ENCODE results near the gene RBM47.
A peak's percentile ranks its signal among the peaks of the same experiment; 100 is the strongest.

The RBM47 gene

DNA sequence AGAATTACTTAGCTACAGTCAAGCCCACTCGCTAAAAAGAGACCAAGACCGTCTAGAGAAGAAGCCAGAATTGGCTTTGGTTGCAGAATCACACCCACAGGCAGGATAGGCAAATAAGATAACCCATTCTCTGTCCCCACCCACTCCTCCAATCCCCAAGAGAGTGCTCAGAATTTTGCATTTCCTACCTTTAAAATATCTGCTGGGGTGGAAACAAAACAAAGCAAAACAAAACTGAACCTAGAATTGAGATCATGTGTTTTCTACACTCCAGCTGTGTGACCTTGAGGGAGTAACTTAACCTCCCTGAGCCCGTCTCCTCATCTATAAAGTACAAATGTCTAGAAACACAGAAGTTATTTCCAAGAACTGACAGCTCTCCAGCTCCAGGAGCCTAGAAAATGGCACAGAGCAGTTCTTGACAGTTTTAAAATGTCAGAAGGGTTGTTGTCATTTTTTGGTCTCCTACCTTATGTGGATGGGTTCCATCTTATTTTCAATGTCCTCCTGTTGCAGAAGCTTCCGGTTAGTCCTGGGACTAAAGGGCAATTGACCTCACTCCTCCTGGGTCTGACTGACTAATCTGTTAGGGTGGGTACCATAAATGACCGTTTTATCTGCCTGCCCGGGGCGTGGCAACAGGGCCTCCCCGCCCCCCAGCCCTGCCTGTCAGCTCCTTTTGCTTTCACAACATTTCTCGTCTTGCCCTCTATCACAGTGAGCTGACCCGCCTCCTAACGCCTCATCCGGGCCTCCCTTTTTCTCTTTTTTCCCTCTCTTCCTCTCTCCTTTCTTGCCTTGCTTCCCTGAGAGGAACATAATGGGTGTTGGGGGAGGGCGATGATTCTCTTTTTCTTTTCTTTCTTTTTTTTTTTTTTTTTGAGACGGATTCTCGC lies 114.0 kb downstream of the RBM47 start:
- peak; percentile 93 for DNase-seq (ENCODE audit: low read depth)
- H3K4me3 ChIP-seq (ENCODE audit: low read depth, low read length), result peak overlapping the region; percentile 37; the same call in 1 of the 2 replicates
- TF ChIP-seq CTCF (IDR thresholded peaks at IDR 0.05; ENCODE audit: low read depth, low read length, missing control alignments), result no peak

- TF ChIP-seq CTCF (IDR thresholded peaks at IDR 0.05; ENCODE audit: low read depth, low read length, missing control alignments), result no peak
- no peak for DNase-seq (ENCODE audit: low read depth)
- H3K4me3 ChIP-seq (ENCODE audit: low read depth, low read length), result peak overlapping the region; percentile 37
Measured at GRCh38 chr4:40515037-40515397, 114.6 kb downstream of the RBM47 start.

- no peak for TF ChIP-seq CTCF (IDR thresholded peaks at IDR 0.05; ENCODE audit: low read depth, low read length, missing control alignments)
- no peak for DNase-seq (ENCODE audit: low read depth)
- H3K4me3 ChIP-seq (ENCODE audit: low read depth, low read length), result peak overlapping the region; percentile 37
Measured at GRCh38 chr4:40514497-40514951, 115.1 kb downstream of the RBM47 start.

DNA sequence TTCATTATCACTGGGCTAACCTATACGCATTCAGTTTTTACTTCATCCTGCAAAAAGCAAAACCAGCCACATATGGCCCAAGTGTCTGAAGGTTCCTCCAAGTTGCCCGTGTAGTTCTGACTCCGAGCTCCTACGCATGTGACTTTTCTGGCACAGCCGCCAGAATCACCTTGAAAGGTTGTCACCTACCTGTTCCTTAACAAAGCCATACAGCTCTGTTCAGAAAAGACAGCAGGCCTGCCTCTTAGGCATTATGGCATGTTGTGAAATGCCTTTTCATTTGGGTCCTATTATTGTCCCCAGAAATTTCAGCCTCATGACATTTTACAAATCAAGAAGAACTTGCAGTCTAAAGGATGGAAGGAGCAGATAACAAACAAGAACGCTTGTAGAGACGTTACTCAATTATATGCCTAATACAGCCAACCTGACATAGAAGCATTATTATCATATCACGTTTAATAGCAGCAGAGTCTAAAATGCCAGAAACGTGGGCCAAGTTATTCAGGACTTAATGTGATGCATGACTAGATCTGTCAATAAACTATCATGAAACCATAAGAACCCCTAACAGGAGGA lies 118.5 kb downstream of the RBM47 start:
- no peak for DNase-seq (ENCODE audit: low read depth)
- TF ChIP-seq CTCF (IDR thresholded peaks at IDR 0.05; ENCODE audit: low read depth, low read length, missing control alignments), result no peak
- no peak overlapping the region for H3K4me3 ChIP-seq (ENCODE audit: low read depth, low read length)

DNA sequence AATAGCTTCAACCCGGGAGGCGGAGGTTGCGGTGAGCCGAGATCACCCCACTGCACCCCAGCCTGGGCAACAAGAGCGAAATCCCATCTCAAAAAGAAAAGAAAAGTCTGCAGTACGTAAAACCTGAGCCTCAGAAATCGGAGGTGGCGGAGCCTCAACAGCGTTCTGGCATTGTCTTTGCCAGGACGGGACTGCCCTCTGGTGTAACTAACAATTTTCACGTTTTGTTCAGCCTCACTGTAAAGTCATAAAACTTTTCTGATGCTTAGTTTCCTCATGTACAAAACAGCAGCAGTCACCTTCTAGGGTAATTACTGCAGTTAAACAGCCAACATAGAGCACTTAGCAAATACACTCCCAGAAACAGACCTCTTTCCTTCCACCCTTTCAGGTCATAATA lies 121.7 kb downstream of the RBM47 start:
- no peak overlapping the region for H3K4me3 ChIP-seq (ENCODE audit: low read depth, low read length)
- no peak for TF ChIP-seq CTCF (IDR thresholded peaks at IDR 0.05; ENCODE audit: low read depth, low read length, missing control alignments)
- DNase-seq (ENCODE audit: low read depth), result no peak

DNA sequence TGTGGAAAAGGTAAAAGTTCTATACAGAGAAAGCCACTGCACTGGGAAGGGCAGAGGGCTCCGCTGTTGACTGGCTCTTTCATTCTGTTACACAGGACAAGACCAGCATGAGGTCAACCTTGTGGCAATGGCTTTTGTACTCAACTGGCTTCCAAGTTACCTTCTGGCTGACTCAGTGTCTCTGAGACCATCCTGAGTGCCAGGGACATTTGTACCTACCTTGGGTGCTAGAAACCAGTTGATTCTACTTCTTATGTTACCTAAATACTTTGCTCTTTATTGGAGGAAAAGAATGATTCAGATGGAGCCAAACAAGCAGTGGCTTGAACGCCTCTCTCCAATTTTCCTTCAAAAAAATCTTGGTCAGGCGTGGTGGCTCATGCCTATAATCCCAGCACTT lies 123.2 kb downstream of the RBM47 start:
- TF ChIP-seq CTCF (IDR thresholded peaks at IDR 0.05; ENCODE audit: low read depth, low read length, missing control alignments), result no peak
- H3K4me3 ChIP-seq (ENCODE audit: low read depth, low read length), result no peak overlapping the region
- no peak for DNase-seq (ENCODE audit: low read depth)

All from GM12864 (cell line).